NCI-H2029 (cell line): ENCODE data around the gene KISS1.
"Not testable (repeated sequence)": the region's sequence is repeated elsewhere in the genome, so short reads cannot be mapped to it uniquely, and the experiment has no call there.

Experiments used
- DNase-seq: peaks from one replicate; lab custom pipeline; 2025; lab: John Stamatoyannopoulos, UW

KISS1 gene, protein sequence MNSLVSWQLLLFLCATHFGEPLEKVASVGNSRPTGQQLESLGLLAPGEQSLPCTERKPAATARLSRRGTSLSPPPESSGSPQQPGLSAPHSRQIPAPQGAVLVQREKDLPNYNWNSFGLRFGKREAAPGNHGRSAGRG

DNA sequence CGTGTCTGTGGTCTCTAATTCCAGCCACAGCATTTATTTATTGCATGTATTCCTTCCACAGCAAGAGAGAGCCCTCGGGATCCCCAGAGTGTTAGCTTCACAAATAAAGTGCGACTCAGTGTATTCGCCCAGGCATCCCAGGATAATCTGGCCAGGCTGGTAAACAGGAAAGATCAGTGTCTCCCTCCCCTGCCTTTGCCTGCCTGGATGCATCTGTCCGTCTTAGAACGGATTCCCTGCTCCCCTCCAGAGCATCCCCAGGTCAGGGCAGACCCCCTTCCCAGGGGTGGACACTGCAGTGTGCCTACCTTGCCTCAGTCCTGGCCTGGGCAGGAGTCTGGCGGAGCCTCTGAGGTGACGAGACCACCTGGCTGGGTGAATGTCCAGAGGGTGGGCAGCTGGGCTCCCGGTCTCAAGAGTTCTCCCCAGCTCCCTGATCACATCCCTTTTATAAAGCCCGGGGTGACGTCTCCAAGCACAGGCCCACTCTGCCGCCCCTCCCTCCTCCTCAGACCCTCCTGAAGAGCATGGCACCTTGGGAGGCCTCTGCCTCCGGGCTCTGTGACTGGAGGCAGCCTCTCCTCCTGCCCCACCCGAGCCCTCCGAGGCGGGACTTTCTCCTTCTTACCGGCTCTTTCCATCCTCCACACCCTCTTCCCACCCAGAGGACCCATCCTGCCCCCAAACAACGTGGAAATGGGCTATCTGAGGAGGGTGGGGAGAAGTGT lies at the start of gene KISS1:
TSS of gene KISS1 (minus strand) at position 424 of the 728 bp plus-strand sequence. CDS start 3,615 bp downstream, outside the sequence.
- no peak for DNase-seq

DNA sequence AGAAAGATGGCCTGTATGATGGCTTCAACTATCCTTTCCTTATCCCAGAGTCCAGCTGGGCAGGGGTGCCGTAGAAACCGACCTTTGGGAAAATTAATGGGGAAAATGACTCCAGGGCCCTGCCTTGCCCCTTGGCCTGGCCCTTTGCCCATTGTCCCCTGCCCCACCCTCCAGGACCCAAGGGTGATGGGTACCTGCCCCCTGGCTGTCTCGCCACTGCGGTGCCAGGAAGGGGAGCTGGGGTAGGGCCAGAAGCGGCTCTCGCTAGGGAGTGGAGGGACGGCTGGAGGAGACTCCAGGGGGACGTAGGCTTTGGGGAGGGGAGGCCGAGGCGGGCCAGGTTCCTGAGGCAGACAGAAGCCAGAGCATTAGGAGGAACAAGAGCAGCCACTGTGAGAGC lies 46.6 kb upstream of the KISS1 start:
- DNase-seq = no peak

- no peak for DNase-seq
Observed at GRCh38 chr1:204241914-204242313, 45.6 kb upstream of the KISS1 start.

GRCh38 chr1:204241050-204241449 lies 44.8 kb upstream of the KISS1 start:
- DNase-seq = no peak

GRCh38 chr1:204240233-204240632 lies 43.9 kb upstream of the KISS1 start:
- DNase-seq = no peak

DNA sequence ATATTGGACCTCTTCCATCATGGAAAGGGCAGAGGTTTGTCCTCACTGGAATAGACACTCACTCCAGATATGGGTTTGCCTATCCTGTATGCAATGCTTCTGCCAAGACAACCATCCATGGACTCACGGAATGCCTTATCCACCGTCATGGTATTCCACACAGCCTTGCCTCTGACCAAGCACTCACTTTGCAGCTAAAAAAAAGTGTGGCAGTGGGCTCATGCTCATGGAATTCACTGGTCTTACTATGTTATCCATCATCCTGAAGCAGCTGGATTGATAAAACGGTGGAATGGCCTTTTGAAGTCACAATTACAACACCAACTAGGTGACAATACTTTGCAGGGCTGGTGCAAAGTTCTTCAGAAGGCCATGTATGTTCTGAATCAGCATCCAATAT lies 43.1 kb upstream of the KISS1 start:
- not testable (repeated sequence) for DNase-seq

DNA sequence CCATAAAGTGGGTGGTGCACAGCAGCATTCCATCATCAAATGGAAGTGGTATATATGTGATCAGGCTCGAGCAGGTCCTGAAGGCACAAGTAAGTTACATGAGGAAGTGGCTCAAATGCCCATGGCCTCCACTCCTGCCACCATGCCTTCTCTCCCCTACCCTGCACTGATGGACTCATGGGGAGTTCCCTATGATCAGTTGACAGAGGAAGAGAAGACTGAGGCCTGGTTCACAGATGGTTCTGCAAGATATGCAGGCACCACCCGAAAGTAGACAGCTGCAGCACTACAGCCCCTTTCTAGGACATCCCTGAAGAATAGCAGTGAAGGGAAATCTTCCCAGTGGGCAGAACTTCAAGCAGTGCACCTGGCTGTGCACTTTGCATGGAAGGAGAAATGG lies 42.2 kb upstream of the KISS1 start:
- not testable (repeated sequence) for DNase-seq

- DNase-seq = not testable (repeated sequence)
Observed at GRCh38 chr1:204237515-204237914, 41.2 kb upstream of the KISS1 start.

- DNase-seq = no peak
Observed at GRCh38 chr1:204232526-204232925, 36.2 kb upstream of the KISS1 start.

- DNase-seq = no peak
Observed at GRCh38 chr1:204230211-204230610, 33.9 kb upstream of the KISS1 start.

- no peak for DNase-seq
Observed at GRCh38 chr1:204228896-204229295, 32.6 kb upstream of the KISS1 start.

GRCh38 chr1:204227996-204228785 lies 31.9 kb upstream of the KISS1 start:
- no peak for DNase-seq

DNA sequence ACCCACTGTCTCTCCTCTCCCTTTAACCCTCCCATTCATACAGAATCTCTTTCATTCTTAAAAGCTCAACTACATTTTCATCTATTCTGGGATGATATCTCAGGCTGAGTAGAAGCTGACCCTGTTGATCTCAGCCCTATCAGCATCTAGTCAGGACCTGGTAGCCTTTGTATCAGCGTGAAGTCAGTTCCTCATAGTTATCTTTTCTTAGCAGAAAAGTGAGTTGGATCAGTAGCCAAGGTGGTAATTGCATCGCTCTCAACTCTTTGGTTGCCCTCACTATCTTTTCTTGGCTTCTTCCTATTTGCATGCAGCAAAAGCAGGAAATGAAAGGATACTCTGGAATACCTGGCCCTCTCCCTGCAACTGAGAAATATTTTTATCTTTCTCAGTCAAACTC lies 31.1 kb upstream of the KISS1 start:
- DNase-seq = no peak

- no peak for DNase-seq
Observed at GRCh38 chr1:204225841-204226735, 29.8 kb upstream of the KISS1 start.

DNA sequence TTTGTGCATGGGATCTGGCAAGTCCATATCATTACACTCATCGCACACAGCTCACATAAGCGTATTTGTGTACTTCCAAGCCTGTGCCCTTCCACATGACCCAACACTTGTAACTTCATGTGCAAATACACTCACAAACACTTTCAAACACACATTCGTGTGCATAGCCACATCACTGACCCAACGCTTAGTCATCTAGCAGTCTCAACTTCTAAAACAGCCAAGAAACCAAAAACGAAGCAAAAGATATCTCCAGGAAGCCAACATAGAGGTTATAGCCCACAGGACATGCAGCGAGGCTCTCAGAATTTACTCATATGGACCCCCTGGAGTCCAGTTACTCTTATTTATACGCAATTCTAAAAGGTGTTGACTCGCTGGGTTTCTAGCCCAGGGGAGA lies 28.4 kb upstream of the KISS1 start:
- no peak for DNase-seq

DNA sequence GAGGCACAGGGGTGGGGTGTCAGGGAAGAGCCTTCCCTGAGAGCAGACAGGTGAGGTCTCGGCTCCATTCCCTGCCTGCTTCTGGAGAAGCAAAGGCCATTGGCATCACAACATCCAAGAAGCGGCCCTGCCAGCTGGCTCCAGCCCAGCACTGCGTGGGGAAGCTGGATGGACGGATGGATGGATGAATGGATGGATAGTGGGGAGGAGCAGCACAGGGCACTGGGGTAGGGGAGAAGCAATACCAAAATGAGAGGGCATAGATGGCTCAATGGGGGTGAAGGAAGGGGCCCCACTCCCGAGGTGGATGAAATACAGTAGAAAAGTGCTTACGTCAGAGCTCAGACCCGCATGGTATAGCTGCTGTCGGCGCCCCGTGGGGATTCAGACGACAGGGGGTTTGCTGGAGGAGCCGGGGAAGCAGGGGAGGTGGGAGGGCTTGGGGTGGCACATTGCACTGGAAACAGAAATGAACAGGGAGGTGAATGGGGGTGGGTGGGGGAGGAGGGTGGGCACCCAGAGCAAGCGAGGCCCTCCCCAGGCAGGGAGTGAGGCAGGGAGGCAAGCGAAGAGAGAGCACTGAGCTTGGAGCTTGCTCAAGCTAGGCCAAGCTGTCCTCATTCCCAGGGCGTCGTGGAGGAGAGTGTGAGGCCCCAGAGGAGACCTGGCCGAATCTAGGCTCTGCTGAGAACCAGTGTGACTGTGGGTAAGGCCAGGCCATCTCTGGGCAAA lies 27.0 kb upstream of the KISS1 start:
- no peak for DNase-seq

GRCh38 chr1:204222764-204223055 lies 26.4 kb upstream of the KISS1 start:
- no peak for DNase-seq

DNA sequence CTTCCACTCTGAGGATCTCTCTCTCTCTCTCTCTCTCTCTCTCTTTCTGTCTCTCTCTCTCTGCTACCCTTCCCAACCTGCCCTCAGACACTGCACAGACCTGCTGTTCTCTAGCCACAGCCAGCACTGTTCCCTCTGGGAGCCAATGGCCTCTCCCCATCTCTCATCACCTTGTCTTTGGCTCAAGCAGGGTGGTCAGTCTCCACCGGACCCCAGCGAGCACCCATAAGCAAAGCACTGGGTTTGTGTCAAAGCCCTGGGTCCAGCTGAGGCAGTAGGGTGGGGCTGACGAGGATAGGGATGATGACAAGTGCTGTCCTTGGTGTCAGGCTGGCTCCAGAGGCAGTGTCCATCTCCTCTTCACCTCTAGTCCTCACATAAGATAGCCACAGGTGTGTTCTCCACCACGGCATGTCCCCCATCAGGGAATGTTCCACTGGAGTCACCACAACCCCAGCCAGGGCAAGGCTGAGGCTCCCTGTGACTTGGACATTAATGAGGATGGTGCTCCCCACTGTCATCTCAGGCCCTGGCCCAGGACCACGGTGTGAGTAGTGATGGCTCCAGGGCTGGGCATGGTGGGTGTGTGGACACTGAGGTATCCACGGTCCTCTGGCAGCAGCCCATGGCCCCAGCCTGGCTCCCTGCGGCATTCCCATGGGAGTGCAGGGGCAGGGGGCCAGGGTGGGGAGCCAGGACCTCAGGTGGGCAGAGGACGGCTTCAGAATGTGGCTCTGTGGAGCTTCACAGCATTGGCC lies 25.9 kb upstream of the KISS1 start:
- no peak for DNase-seq

GRCh38 chr1:204221271-204221670 lies 25.0 kb upstream of the KISS1 start:
- DNase-seq = no peak

- no peak for DNase-seq
Observed at GRCh38 chr1:204219971-204220616, 23.8 kb upstream of the KISS1 start.
